HG03520 (cell line): ENCODE results near the gene UVRAG.

Source experiments
- ATAC-seq: cut with Tn5 transposase; IDR thresholded peaks from one replicate; pipeline ENCODE4 v1.9.1; 2021; ENCODE audit warnings: mild to moderate bottlenecking, moderate library complexity; ENCODE audit not compliant: unreplicated experiment

Gene UVRAG

GRCh38 chr11:76158394-76159302 lies 343.6 kb downstream of the UVRAG start:
- ATAC-seq = no peak

- ATAC-seq = no peak
These were observed 344.4 kb downstream of the UVRAG start for GRCh38 chr11:76159303-76159937.

- ATAC-seq = no peak
These were observed 345.1 kb downstream of the UVRAG start for GRCh38 chr11:76159983-76160661.

GRCh38 chr11:76160856-76161255 lies 345.8 kb downstream of the UVRAG start:
- ATAC-seq = no peak

- ATAC-seq = no peak
These were observed 346.4 kb downstream of the UVRAG start for GRCh38 chr11:76161261-76161961.

- ATAC-seq = no peak
These were observed 347.6 kb downstream of the UVRAG start for GRCh38 chr11:76162336-76163288.

- no peak for ATAC-seq
These were observed 348.4 kb downstream of the UVRAG start for GRCh38 chr11:76163289-76163880.

GRCh38 chr11:76164081-76164480 lies 349.1 kb downstream of the UVRAG start:
- ATAC-seq = no peak

GRCh38 chr11:76164861-76165751 lies 350.1 kb downstream of the UVRAG start:
- ATAC-seq = no peak

GRCh38 chr11:76166314-76166713 lies 351.3 kb downstream of the UVRAG start:
- peak; percentile 57 for ATAC-seq

GRCh38 chr11:76167590-76167989 lies 352.6 kb downstream of the UVRAG start:
- ATAC-seq = no peak

GRCh38 chr11:76169473-76169896 lies 354.5 kb downstream of the UVRAG start:
- no peak for ATAC-seq

- no peak for ATAC-seq
These were observed 355.5 kb downstream of the UVRAG start for GRCh38 chr11:76170468-76170867.

GRCh38 chr11:76172583-76172982 lies 357.6 kb downstream of the UVRAG start:
- ATAC-seq = no peak

- no peak for ATAC-seq
These were observed 358.7 kb downstream of the UVRAG start for GRCh38 chr11:76173663-76174062.

- no peak for ATAC-seq
These were observed 359.3 kb downstream of the UVRAG start for GRCh38 chr11:76174330-76174729.

- ATAC-seq = no peak
These were observed 360.8 kb downstream of the UVRAG start for GRCh38 chr11:76175783-76176182.

- ATAC-seq = no peak
These were observed 361.5 kb downstream of the UVRAG start for GRCh38 chr11:76176463-76176862.
